K562 (cell line): Measurements from ENCODE around the gene TRAF1. TPM values are rescaled to one million over a fixed set of nuclear protein-coding genes. Genes with fewer than 3 reads are reported as not detected.

ENCODE experiments used
- ATAC-seq: fragments of 200-7000 bp; cut with Tn5 transposase; 3 replicates; pipeline ENCODE4 v1.9.1; 2020; ENCODE audit warnings: moderate library complexity
- BruUV-seq: library from RNA; stranded (reverse); fragments of 400-500 nt; replicated peaks from 2 replicates; lab custom pipeline; 2021; lab: Mats Ljungman, UMichigan
- CTCF ChIA-PET: fragments of 300-600 bp; formaldehyde crosslinking; extraction: SDS; loops from one replicate; lab custom pipeline; 2021; ENCODE audit warnings: low intra/inter-chr PET ratio; lab: Yijun Ruan, JAX
- POLR2A ChIA-PET: fragments of 300-600, 350-650 bp; sonication (Branson Sonifier 250); formaldehyde crosslinking; extraction: SDS; loops from one replicate; lab custom pipeline; 2021; ENCODE audit warnings: antibody characterized with exemption, inconsistent platforms; lab: Yijun Ruan, JAX
- DNase-seq, 4 experiments: peaks; one replicate each; pipeline versions ENCODE4 v3.0.0 to v3.0.0-alpha.2; 2011 to 2018; ENCODE audit warnings: low spot score in 3 of 4, mixed read lengths in 3 of 4; ENCODE audit errors: extremely low read depth in 1 of 4
- FAIRE-seq: peaks from 2 replicates; lab custom pipeline; 2011; peaks lifted over from hg19 to GRCh38; lab: Jason Lieb, UNC
- H2AFZ ChIP-seq: 2 replicates; pipeline ENCODE4 v1.6.0; 2011; ENCODE audit warnings: low read depth, low read length, control low read depth, inconsistent platforms
- H3K27ac ChIP-seq: fragments of 200-600 bp; 3 replicates; pipeline ENCODE4 v1.8.0; 2011; ENCODE audit warnings: low read depth, mild to moderate bottlenecking, control low read depth, inconsistent platforms, low read length, moderate library complexity, mixed read lengths; ENCODE audit errors: extremely low read depth
- H3K27me3 ChIP-seq, 2 experiments: fragments of 300-600 bp in 1 of 2; 2 replicates in 1 of 2; 3 replicates in 1 of 2; pipeline versions ENCODE4 v1.6.0 to v1.8.0; 2011; ENCODE audit warnings: inconsistent platforms in 2 of 2, low read length in 2 of 2, mild to moderate bottlenecking in 1 of 2, mixed read lengths in 1 of 2, moderate library complexity in 1 of 2; ENCODE audit not compliant: control insufficient read depth in 2 of 2, insufficient read depth in 2 of 2
- H3K36me3 ChIP-seq: fragments of 300-600 bp; 3 replicates; pipeline ENCODE4 v1.8.0; 2011; ENCODE audit warnings: mild to moderate bottlenecking, low read length, inconsistent platforms; ENCODE audit not compliant: control insufficient read depth, insufficient read depth
- H3K4me1 ChIP-seq, 2 experiments: fragments of 200-600 bp in 1 of 2; replicated peaks in 1 of 2; 2 replicates in 1 of 2; 3 replicates in 1 of 2; pipeline versions ENCODE4 v1.5.1 to v1.8.0; 2011; ENCODE audit warnings: inconsistent platforms in 2 of 2, low read length in 2 of 2, mild to moderate bottlenecking in 1 of 2, mixed read lengths in 1 of 2, moderate library complexity in 1 of 2; ENCODE audit not compliant: control insufficient read depth in 2 of 2, insufficient read depth in 2 of 2
- H3K4me2 ChIP-seq: 2 replicates; pipeline ENCODE4 v1.6.1; 2011; ENCODE audit warnings: low read length, control low read depth, inconsistent platforms, mixed read lengths; ENCODE audit not compliant: insufficient read depth
- H3K4me3 ChIP-seq: fragments of 200-600 bp; sonication (generic), shearing (Covaris generic); 2 replicates; pipeline ENCODE4 v1.5.1; 2016; ENCODE audit warnings: control low read depth, inconsistent platforms
- H3K79me2 ChIP-seq: fragments of 200-600 bp; 3 replicates; pipeline ENCODE4 v1.8.0; 2011; ENCODE audit warnings: low read length, inconsistent platforms; ENCODE audit not compliant: control insufficient read depth, insufficient read depth
- H3K9ac ChIP-seq, 2 experiments: 2 replicates each; pipeline versions ENCODE4 v1.6.0 to v1.6.1; 2011; ENCODE audit warnings: low read depth in 2 of 2, low read length in 2 of 2, control low read depth in 1 of 2, inconsistent platforms in 1 of 2, mild to moderate bottlenecking in 1 of 2, mixed read lengths in 1 of 2; ENCODE audit not compliant: insufficient read depth in 1 of 2
- H3K9me1 ChIP-seq: one replicate; pipeline ENCODE4 v1.6.0; 2011; ENCODE audit warnings: inconsistent platforms, mild to moderate bottlenecking, low read length, moderate library complexity; ENCODE audit not compliant: control insufficient read depth, insufficient read depth
- H3K9me3 ChIP-seq: replicated peaks from 2 replicates; pipeline ENCODE4 v1.5.1; 2011; ENCODE audit warnings: low read depth, low read length, inconsistent platforms; ENCODE audit not compliant: control insufficient read depth, insufficient read depth
- H4K20me1 ChIP-seq: replicated peaks from 2 replicates; pipeline ENCODE4 v1.6.1; 2011; ENCODE audit warnings: low read length, inconsistent platforms, mixed read lengths; ENCODE audit not compliant: control insufficient read depth, insufficient read depth
- CREM ChIP-seq: IDR thresholded peaks from 2 replicates; pipeline ENCODE4 v1.6.1; 2014; ENCODE audit warnings: antibody characterized with exemption, low read depth
- FUS ChIP-seq: fragments of 200-400 bp; formaldehyde crosslinking; optimal IDR thresholded peaks from 2 replicates; pipeline ENCODE3; 2017; ENCODE audit warnings: low read depth, low read length
- HMG20A ChIP-seq: fragments of 450-650 bp; formaldehyde crosslinking; conservative IDR thresholded peaks from 2 replicates; pipeline ENCODE4 v1.4.0; 2020; ENCODE audit warnings: mild to moderate bottlenecking, mixed read lengths
- ID3 ChIP-seq, 2 experiments: fragments of 250-450 bp in 1 of 2; fragments of 450-650 bp in 1 of 2; sonication (Bioruptor Pico) in 1 of 2; IDR thresholded peaks; 2 replicates each; pipeline versions ENCODE4 v1.6.1 to v1.8.0; 2016 to 2021; ENCODE audit warnings: mild to moderate bottlenecking in 2 of 2, moderate library complexity in 2 of 2, missing compliant biosample characterization in 1 of 2, missing genetic modification characterization in 1 of 2
- KLF13 ChIP-seq: fragments of 450-650 bp; IDR thresholded peaks from 2 replicates; pipeline ENCODE4 v1.6.1; 2016; ENCODE audit warnings: missing genetic modification characterization, low read depth, mild to moderate bottlenecking, missing compliant biosample characterization, moderate library complexity, borderline replicate concordance
- PHTF2 ChIP-seq: fragments of 250-450 bp; sonication (Bioruptor Pico); IDR thresholded peaks from 2 replicates; pipeline ENCODE4 v1.5.0; 2021; ENCODE audit warnings: mild to moderate bottlenecking
- RCOR1 ChIP-seq, 2 experiments: IDR thresholded peaks; 2 replicates each; pipeline ENCODE4 v1.6.1; 2012; ENCODE audit warnings: low read depth in 2 of 2, low read length in 2 of 2, borderline replicate concordance in 1 of 2, improper control_type of control experiment in 1 of 2
- TCF15 ChIP-seq: fragments of 250-450 bp; sonication (Bioruptor Pico); IDR thresholded peaks from 2 replicates; pipeline ENCODE4 v1.8.0; 2022; ENCODE audit warnings: moderate library complexity, mild to moderate bottlenecking, inconsistent platforms
- THRB ChIP-seq: fragments of 450-650 bp; formaldehyde crosslinking; conservative IDR thresholded peaks from 2 replicates; pipeline ENCODE4 v1.4.0; 2022; ENCODE audit warnings: mild to moderate bottlenecking, missing genetic modification characterization
- ZNF232 ChIP-seq: sonication (generic); formaldehyde crosslinking; IDR thresholded peaks from 2 replicates; pipeline ENCODE4 v1.8.0; 2022; ENCODE audit warnings: mild to moderate bottlenecking, missing genetic modification reagents
- WGBS: fragments of 100-300 bp; shearing (Covaris generic); methylation state at CpG from one replicate; pipeline ENCODE4 v1.1.6; 2016; ENCODE audit warnings: low coverage, mixed read lengths; ENCODE audit not compliant: insufficient coverage; ENCODE audit errors: missing lambda C conversion rate; 5-methylcytosine and 5-hydroxymethylcytosine counted together
- in situ Hi-C: fragments of 300-500 bp; cut with MboI; formaldehyde crosslinking; loops from 4 replicates; pipeline ENCODE4 v1.15.0; 2018; ENCODE audit warnings: inconsistent platforms, mixed read lengths
- intact Hi-C: fragments of 100-400 bp; cut with micrococcal nuclease; formaldehyde crosslinking; loops from 2 replicates; pipeline ENCODE4 v1.14.2; 2022
- polyA plus RNA-seq, 8 experiments: library from polyadenylated mRNA; depleted of rRNA in 4 of 8; stranded (reverse) in 5 of 8; unstranded in 3 of 8; fragments of >200 nt; fragmentation: Nextera tagmentation in 2 of 8; fragmentation: Illumina TruSeq in 1 of 8; extraction: Ambion mirVana in 2 of 8; extraction: Trizol in 1 of 8; gene quantifications; 2 replicates each; pipeline versions ENCODE4 v1.2.1 to v1.2.3, GENCODE V29; 2011 to 2014; ENCODE audit warnings: inconsistent platforms in 1 of 8, missing spikeins in 1 of 8
- total RNA-seq, 7 experiments: library from RNA; depleted of rRNA in 6 of 7; stranded (reverse); fragments of >200 nt in 6 of 7; fragmentation: Illumina TruSeq in 2 of 7; extraction: Trizol in 2 of 7; gene quantifications; 2 replicates each; pipeline versions ENCODE4 v1.2.1 to v1.2.3, GENCODE V29; 2011 to 2021; ENCODE audit warnings: low replicate concordance in 1 of 7

The TRAF1 gene
- total and polyA plus RNA-seq, 9 of the 15 experiments (the other 6 are each of a cell fraction or from before 2014, with no cell fraction given): 0.01 to 1.1 (median 0.04) TPM; not detected in 2

- no peak for TF ChIP-seq PHTF2 (CRISPR knock-in tag)
- no peak for TF ChIP-seq ZNF232 (CRISPR knock-in tag)
- no peak for TF ChIP-seq KLF13 (tag)
- TF ChIP-seq THRB: no peak
- TF ChIP-seq TCF15 (CRISPR knock-in tag): 0 out of 2 replicates have a peak, but pooled peaks have one; percentile 25
- no peak for TF ChIP-seq CREM
These were observed 24.6 kb downstream of the TRAF1 start (continued) for GRCh38 chr9:120901755-120902568.

- Histone ChIP-seq H2AFZ (no peak overlapping the region), H3K9ac (peak overlapping the region in 1 of 2 experiments; percentile 70; a peak in 2 of 4 replicates), H3K27me3 (no peaks in the 10 kb centered on the region), H3K4me1 (peaks cover 48 to 50% of the 10 kb centered on the region in 2 experiments), H3K27ac (no peak overlapping the region), H3K36me3 (no peaks in the 10 kb centered on the region), H3K4me2 (no peak overlapping the region), H3K9me3 (no peaks in the 10 kb centered on the region), H3K4me3 (no peak overlapping the region), H3K9me1 (no peaks in the 10 kb centered on the region), H4K20me1 (no peaks in the 10 kb centered on the region), H3K79me2 (no peaks in the 10 kb centered on the region)
- 77% methylated on average over 3 of the region's 3 CpGs for WGBS
- POLR2A ChIA-PET: interaction anchor here (1.4 to 22.9 kb wide), 3 partner anchors 13 to 64 kb away, joined by 4 to 464 read pairs (median 91); partner anchors contain the start of gene PHF19
- TF ChIP-seq RCOR1 (IDR thresholded peaks at IDR 0.05; ENCODE audit: borderline replicate concordance in 1 of 2, low read depth in 2 of 2, low read length in 2 of 2) (0 out of 4 replicates have a peak, but pooled peaks of 1 of the 2 experiments have one; percentile 44), FUS (no peak), ID3 (CRISPR knock-in tag; IDR thresholded peaks at IDR 0.05) (peak; percentile 63; the same call in 1 of the 2 replicates), ID3 (tag; IDR thresholded peaks at IDR 0.05) (no peak), HMG20A (0 out of 2 replicates have a peak, but pooled peaks have one; percentile 12)
- CTCF ChIA-PET: no interaction called here
- DNase-seq (no peak), ATAC-seq (no peak), FAIRE-seq (no peak)
- in situ Hi-C loops: no loop called here
- intact Hi-C loops: no loop called here
- no TSS peak for BruUV-seq
These were observed 25.8 kb downstream of the TRAF1 start for GRCh38 chr9:120900824-120901223.
